ENCODE measurements around the gene MON1B.
A peak's percentile ranks its signal among the peaks of the same experiment; 100 is the strongest.
"Not testable (repeated sequence)": the region's sequence is repeated elsewhere in the genome, so short reads cannot be mapped to it uniquely, and the experiment has no call there.

The MON1B gene

GRCh38 chr16:77190478-77191258 is at the start of gene MON1B:
Gene MON1B (plus strand): TSS chr16:77191190. CDS start chr16:77191486, 296 bp downstream.
- DNase-seq: peak; percentile 81

DNA sequence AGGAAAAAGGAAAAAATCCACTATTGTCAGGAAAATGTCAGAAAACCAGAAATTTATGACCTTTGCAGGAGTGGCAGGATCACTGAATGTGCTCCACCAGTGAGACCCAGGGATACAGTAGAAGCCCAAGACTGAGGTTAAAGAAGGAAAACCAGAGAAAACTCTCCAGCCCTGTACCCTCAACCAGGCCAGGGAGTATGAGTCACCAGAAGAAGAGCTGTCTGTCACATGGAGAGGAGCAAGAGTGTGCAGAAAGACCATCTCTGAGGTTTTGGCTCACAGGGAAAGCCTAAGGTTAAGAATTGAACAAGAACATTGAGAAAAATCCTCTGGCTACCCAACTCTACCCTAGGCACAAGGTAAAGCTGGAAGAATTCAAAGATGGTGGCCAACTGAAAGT is 47.6 kb upstream of the MON1B start:
- DNase-seq: no peak

GRCh38 chr16:77148121-77148520 is 42.9 kb upstream of the MON1B start:
- no peak for DNase-seq

GRCh38 chr16:77157346-77158058 is 33.5 kb upstream of the MON1B start:
- no peak for DNase-seq

GRCh38 chr16:77158293-77158692 is 32.7 kb upstream of the MON1B start:
- no peak for DNase-seq

GRCh38 chr16:77165006-77165405 is 26.0 kb upstream of the MON1B start:
- DNase-seq: no peak

DNA sequence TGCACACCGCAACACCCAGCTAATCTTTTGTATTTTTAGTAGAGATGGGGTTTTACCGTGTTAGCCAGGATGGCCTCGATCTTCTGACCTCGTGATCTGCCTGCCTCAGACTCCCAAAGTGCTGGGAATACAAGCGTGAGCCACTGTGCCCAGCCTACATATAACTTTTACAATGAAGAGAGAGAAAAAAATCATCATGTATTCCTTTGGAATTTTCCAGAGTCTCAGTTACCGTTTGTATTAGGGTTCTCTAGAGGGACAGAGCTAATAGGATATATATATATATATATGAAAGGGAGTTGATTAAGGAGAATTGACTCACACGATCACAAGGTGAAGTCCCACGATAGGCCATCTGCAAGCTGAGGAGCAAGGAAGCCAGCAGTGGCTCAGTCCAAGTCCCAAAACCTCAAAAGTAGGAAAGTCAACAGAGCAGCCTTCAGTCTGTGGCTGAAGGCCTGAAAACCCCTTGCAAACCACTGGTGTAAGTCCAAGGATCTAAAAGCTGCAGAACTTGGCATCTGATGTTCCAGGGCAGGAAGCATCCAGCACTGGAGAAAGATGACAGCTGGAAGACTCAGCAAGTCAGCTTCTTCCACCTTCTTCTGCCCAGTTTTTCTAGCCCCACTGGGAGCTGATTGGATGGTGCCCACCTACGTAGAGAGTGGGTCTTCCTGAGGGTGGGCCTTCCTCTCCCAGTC is 25.3 kb upstream of the MON1B start:
- DNase-seq: not testable (repeated sequence)

DNA sequence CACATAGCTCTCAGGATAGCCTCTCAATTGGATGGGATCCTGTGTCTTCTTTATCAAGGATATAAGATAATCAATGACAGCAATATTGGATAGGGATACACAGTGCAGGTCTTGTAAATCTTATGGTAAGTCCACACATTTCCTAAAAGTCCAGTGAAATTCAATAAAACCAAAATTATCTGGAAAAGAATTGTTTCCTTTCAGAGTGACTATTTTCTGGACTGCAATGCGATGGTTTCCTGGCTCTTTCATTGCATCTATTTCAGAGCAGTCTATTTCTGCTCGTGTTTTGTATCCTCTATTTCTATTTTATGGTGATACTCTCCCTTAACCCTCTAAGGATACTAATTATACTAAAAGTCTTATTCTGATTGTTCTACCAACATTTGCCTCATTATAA is 24.3 kb upstream of the MON1B start:
- DNase-seq: no peak

- no peak for DNase-seq
Observed at GRCh38 chr16:77168901-77169300, 22.1 kb upstream of the MON1B start.

DNA sequence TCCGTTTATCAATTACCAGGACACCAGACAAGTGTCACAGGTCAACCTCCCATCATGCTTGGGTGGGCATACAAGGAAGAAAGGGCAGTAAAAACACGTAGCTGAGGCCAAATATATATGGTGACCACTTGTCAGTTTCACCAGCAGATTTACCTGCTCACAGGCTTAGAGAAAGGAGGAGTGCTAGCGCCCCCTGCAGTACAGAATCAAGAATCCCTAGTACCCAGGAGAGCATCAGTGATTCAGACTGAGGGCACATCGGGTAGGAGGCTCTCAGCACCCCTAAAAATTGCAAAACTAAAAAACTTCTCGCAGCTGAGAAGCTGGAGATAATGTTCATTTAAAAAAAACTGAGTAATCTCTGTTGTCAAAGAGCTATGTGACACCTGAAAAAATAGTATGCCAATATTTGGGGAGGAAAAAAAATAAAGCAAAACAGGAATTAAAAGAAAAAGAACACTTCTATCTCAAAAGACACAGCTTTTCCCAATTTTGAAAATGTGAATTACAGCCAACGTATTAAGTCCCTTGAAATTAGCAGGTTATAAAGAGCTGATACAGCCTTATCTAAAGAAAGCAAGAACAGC is 21.2 kb upstream of the MON1B start:
- no peak for DNase-seq

DNA sequence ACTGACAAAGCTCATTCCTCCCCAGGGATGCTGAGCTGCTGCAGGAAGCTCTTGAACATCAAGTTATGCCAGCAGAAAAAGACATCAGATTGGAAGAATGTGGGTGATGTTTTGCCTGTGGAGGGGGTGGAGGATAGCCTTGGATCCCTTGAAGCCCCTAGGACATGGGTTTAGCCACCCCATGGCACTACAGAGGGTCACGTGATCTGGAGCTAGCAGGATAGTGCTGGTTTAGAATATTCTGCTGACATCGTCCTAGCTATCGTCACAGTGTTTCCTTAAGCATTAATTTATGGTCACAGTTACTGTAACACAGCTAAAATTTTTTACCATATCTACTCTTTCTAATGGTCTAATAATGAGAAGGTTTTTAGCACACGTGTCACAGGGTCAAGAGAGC is 20.2 kb upstream of the MON1B start:
- no peak for DNase-seq

DNA sequence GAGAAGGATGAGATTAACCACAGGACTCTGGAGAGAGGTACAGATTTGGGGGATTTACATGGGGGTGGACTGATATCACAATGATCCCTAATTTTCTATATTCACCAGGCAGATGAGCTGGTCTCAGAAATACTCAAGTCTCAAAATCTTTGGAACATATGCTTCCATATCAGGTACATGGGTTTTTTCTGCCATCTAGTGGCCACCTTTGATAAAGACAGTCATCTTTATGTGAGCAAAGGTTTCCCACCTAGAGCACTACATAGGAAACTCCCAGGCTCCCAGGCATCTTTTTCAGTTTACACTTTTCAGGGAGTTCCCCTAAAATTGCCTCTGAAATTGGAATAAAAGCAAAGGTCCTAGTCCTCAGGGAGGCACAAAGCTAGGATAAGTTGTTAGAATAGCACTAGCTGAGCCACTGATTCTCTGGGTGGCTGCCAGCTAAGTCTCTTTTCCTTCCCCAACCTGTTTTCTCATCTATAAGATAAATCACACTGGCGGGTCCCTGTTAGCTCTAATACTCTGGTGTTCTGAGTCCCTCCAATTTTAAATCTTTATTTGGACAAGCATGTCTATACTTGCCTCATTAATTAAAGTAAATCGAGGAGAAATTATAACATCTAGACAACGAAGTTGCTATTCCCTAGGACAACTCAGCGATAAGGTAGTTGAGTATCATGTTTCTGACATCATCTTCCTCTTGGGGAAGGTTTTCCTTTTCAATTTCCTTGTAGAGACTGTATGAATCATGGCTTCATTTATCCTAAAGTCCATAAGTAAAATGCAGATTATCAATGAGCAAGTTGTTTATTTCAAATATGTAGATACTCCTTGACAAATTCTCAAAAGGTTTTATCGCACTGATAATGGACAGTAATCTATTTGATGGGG is 19.0 kb upstream of the MON1B start:
- DNase-seq: no peak

- DNase-seq: no peak
Observed at GRCh38 chr16:77172951-77173350, 18.0 kb upstream of the MON1B start.

DNA sequence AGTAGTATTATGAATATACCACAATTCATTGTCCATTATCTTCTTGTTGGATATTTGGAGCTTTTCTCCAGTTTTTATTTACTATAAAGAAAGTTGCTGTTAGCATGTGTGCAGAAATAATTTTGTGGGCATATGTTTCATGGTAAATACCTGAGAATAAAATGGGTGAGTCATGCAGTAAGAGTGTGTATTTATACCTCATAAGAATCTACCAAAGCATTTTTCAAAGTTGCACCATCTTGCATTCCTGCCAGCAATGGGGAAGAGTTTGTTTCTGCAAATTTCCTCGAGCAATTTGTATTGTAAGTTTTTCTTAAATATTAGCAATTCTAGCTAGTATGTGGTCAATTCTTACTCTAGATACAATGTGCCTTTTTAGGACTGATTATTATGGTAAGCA is 7.9 kb upstream of the MON1B start:
- DNase-seq: no peak

- DNase-seq: not testable (repeated sequence)
Observed at GRCh38 chr16:77186298-77186697, 4.7 kb upstream of the MON1B start.

DNA sequence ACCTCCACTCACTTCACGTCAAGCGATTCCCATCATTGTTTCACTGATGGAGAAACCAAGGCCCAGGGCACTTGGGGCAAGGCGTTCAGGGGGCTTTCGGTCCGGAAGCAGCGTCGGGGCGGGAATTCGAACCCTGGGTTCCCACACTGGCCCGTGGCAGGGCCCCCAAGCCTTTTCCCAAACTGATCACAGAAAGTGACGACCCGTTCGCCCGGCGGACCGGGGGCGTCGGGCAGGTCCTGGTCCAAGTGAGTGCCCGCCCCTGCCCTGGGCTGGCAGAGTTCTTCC is 856 bp upstream of the MON1B start:
- DNase-seq: no peak

- no peak for DNase-seq
Observed at GRCh38 chr16:77191259-77191969, 424 bp downstream of the MON1B start.

GRCh38 chr16:77193377-77193776 is 2.4 kb downstream of the MON1B start:
- DNase-seq: no peak

DNA sequence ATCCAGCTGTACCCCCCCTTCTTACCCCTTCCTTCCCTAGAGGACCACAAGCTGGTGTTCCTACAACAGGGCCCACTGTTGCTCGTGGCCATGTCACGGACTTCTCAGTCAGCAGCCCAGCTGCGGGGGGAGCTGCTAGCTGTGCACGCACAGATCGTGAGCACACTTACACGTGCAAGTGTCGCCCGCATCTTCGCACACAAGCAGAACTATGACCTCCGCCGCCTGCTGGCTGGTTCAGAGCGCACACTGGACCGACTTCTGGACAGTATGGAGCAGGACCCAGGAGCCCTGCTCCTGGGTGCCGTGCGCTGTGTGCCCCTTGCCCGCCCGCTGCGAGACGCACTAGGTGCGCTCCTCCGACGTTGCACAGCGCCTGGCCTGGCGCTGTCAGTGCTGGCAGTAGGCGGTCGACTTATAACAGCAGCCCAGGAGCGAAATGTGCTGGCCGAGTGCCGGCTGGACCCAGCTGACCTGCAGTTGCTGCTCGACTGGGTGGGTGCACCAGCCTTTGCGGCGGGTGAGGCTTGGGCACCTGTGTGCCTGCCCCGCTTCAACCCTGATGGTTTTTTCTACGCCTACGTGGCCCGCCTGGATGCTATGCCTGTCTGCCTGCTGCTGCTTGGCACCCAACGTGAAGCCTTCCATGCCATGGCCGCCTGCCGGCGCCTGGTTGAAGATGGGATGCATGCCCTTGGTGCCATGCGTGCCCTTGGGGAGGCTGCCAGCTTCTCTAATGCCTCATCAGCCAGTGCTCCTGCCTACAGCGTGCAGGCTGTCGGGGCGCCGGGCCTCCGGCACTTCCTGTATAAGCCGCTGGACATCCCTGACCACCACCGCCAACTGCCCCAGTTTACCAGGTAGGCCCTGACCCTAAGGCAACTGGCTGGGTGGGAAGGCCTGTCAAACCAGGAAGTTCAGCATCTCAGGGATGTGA is 3.6 kb downstream of the MON1B start:
- no peak for DNase-seq

- no peak for DNase-seq
Observed at GRCh38 chr16:77195411-77195810, 4.4 kb downstream of the MON1B start.

DNA sequence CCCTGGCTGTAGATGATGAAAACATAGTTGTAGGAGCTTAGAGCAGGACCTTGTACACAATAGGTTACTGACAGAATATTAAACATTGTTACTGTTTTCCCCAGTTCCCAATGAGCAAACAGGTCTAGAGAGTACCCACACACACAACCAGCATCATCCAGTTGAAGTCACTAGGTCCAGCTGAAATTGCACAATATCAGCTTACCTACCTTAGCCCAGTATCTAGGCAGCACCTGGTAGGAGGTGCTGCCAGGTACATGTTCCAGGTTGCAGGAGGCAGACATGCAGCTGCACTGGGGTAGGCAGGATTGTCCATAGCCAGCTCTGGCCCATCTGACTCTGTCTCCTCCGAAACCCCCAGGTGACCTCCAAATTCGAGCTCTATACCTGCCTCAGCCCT is 6.8 kb downstream of the MON1B start:
- no peak for DNase-seq

Measured in GOT3 (cell line).